ENCODE data around the gene PILRA. TPM values are rescaled to one million over a fixed set of nuclear protein-coding genes. Genes with fewer than 3 reads are reported as not detected.

PILRA gene
- total RNA-seq, 1 experiment from 2014 or later: 3.2 TPM

DNA sequence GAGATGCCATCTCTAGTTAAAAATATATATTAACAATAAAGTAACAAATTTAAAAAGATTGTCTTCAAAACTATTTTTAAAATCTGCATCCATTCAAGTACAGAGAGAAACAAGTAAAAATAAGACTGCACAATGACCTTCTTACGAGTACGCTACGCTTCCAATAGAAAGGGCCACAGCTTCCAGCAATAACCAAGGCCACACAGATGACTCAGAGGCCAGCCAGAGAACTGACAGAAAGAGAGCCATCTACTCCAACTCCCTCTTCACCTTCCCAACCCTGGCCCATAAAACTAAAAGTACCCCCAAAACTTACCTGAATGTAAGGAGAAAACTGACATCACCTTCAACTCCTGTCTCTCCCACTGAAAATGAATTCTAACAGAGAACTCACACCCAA is 26.8 kb downstream of the PILRA start:
- H3K79me1 ChIP-seq (ENCODE audit: insufficient read depth, low read depth, low read length, poor library complexity, severe bottlenecking): no peaks in the 10 kb centered on the region
- H3K27ac ChIP-seq (ENCODE audit: insufficient read length, low read depth, low read length): no peak overlapping the region
- no peak overlapping the region for H2BK15ac ChIP-seq (ENCODE audit: low read depth, low read length)
- H2AFZ ChIP-seq (ENCODE audit: low read length): no peak overlapping the region
- no peak overlapping the region for H4K5ac ChIP-seq (ENCODE audit: insufficient read length, low read depth, low read length)
- H3K27me3 ChIP-seq (ENCODE audit: insufficient read depth, low read length): no peaks in the 10 kb centered on the region
- H3K14ac ChIP-seq (ENCODE audit: insufficient read depth, low read length): no peak overlapping the region
- no peak overlapping the region for H4K91ac ChIP-seq (ENCODE audit: insufficient read length, low read depth, low read length)
- no peaks in the 10 kb centered on the region for H3K4me1 ChIP-seq (ENCODE audit: insufficient read depth, low read length)
- no peak overlapping the region for H3K9ac ChIP-seq (ENCODE audit: extremely low read depth, insufficient read length, low read length)
- no peak overlapping the region for H3K4me2 ChIP-seq (ENCODE audit: insufficient read depth, insufficient read length, low read length)
- Mint-ChIP-seq H3K36me3 (ENCODE audit: insufficient read depth in 1 of 3, low read depth in 3 of 3) (no peaks in the 10 kb centered on the region), H3K4me1 (peaks cover 16 to 28% of the 10 kb centered on the region in 2 experiments), H3K27ac (no peak overlapping the region), H3K4me3 (no peak overlapping the region), H3K27me3 (ENCODE audit: low read depth) (peaks cover 49% of the 10 kb centered on the region), H3K9me3 (no peaks in the 10 kb centered on the region)
- H3K18ac ChIP-seq (ENCODE audit: insufficient read length, low read depth, low read length): no peak overlapping the region
- no peak overlapping the region for H3K56ac ChIP-seq (ENCODE audit: insufficient read length, low read depth, low read length)
- H4K20me1 ChIP-seq (ENCODE audit: control insufficient read depth, insufficient read depth, insufficient read length): no peaks in the 10 kb centered on the region
- H2BK20ac ChIP-seq (ENCODE audit: low read depth, low read length, poor library complexity, severe bottlenecking): no peak overlapping the region
- TF ChIP-seq, protein P1, sequence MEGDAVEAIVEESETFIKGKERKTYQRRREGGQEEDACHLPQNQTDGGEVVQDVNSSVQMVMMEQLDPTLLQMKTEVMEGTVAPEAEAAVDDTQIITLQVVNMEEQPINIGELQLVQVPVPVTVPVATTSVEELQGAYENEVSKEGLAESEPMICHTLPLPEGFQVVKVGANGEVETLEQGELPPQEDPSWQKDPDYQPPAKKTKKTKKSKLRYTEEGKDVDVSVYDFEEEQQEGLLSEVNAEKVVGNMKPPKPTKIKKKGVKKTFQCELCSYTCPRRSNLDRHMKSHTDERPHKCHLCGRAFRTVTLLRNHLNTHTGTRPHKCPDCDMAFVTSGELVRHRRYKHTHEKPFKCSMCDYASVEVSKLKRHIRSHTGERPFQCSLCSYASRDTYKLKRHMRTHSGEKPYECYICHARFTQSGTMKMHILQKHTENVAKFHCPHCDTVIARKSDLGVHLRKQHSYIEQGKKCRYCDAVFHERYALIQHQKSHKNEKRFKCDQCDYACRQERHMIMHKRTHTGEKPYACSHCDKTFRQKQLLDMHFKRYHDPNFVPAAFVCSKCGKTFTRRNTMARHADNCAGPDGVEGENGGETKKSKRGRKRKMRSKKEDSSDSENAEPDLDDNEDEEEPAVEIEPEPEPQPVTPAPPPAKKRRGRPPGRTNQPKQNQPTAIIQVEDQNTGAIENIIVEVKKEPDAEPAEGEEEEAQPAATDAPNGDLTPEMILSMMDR (conservative IDR thresholded peaks at IDR 0.05): no peak
- no peaks in the 10 kb centered on the region for H3K79me2 ChIP-seq (ENCODE audit: insufficient read depth, low read length)
- no peaks in the 10 kb centered on the region for H3K9me3 ChIP-seq (ENCODE audit: control insufficient read depth, low read depth, low read length)
- no peak overlapping the region for H3K23ac ChIP-seq (ENCODE audit: insufficient read length, low read depth, low read length)
- H3K4ac ChIP-seq (ENCODE audit: low read depth, low read length): no peak overlapping the region
- no peak overlapping the region for H2AK5ac ChIP-seq (ENCODE audit: insufficient read length, low read length)
- H2BK120ac ChIP-seq (ENCODE audit: low read depth, low read length, poor library complexity, severe bottlenecking): no peak overlapping the region
- no peak overlapping the region for H2BK12ac ChIP-seq (ENCODE audit: insufficient read length, low read depth, low read length)
- no peak overlapping the region for H2BK5ac ChIP-seq (ENCODE audit: insufficient read length, low read length)
- H3K23me2 ChIP-seq (ENCODE audit: insufficient read length, low read depth, low read length, poor library complexity, severe bottlenecking): peaks cover 2% of the 10 kb centered on the region
- H4K8ac ChIP-seq (replicated peaks; ENCODE audit: insufficient read length, low read depth, low read length): no peak overlapping the region
- no peak for DNase-seq
- H3T11ph ChIP-seq (ENCODE audit: low read length): no peak overlapping the region
- WGBS (ENCODE audit: extremely low coverage, insufficient read length, low lambda C conversion rate): no CpG with 5 or more reads among the region's 3 CpGs

All from H9 (cell line).